GM20000 (cell line): ENCODE results near the gene KCNQ1.

ENCODE experiments used
- DNase-seq: peaks from one replicate; pipeline ENCODE4 v3.0.0; 2012; ENCODE audit warnings: low spot score
- CTCF ChIP-seq: IDR thresholded peaks from 2 replicates; pipeline ENCODE4 v1.5.1; 2012; ENCODE audit warnings: mild to moderate bottlenecking, control low read depth; ENCODE audit errors: extremely low read depth, missing control alignments

Gene KCNQ1

GRCh38 chr11:2741006-2741376 is 296.2 kb downstream of the KCNQ1 start:
- DNase-seq, result no peak
- no peak for TF ChIP-seq CTCF

GRCh38 chr11:2741377-2742131 is 296.7 kb downstream of the KCNQ1 start:
- TF ChIP-seq CTCF, result no peak
- DNase-seq, result no peak

GRCh38 chr11:2742201-2742600 is 297.4 kb downstream of the KCNQ1 start:
- DNase-seq, result no peak
- no peak for TF ChIP-seq CTCF

- DNase-seq, result no peak
Observed at GRCh38 chr11:2742611-2743426, 298.0 kb downstream of the KCNQ1 start.

GRCh38 chr11:2743427-2744110 is 298.8 kb downstream of the KCNQ1 start:
- no peak for DNase-seq

More at GRCh38 chr11:2742611-2743426, 298.0 kb downstream of the KCNQ1 start:
- TF ChIP-seq CTCF, result no peak

GRCh38 chr11:2744166-2744565 is 299.4 kb downstream of the KCNQ1 start:
- no peak for TF ChIP-seq CTCF
- DNase-seq, result no peak

More at GRCh38 chr11:2743427-2744110, 298.8 kb downstream of the KCNQ1 start:
- no peak for TF ChIP-seq CTCF

GRCh38 chr11:2745511-2745910 is 300.7 kb downstream of the KCNQ1 start:
- no peak for TF ChIP-seq CTCF
- DNase-seq, result no peak
